IMR-90 (cell line): ENCODE measurements around the gene CCDC87. TPM values are rescaled to one million over a fixed set of nuclear protein-coding genes. Genes with fewer than 3 reads are reported as not detected.

ENCODE experiments used
- ATAC-seq: fragments of 200-7000 bp; cut with Tn5 transposase; 2 replicates; pipeline ENCODE4 v1.9.1; 2020; ENCODE audit warnings: low read depth, mild to moderate bottlenecking, moderate library complexity
- BruUV-seq: library from RNA; stranded (reverse); fragments of 400-500 nt; replicated peaks from 2 replicates; lab custom pipeline; 2021; lab: Mats Ljungman, UMichigan
- CTCF ChIA-PET: fragments of 300-600 bp; formaldehyde crosslinking; extraction: SDS; loops from one replicate; lab custom pipeline; 2021; ENCODE audit warnings: antibody characterized with exemption; lab: Yijun Ruan, JAX
- POLR2A ChIA-PET: fragments of 300-600 bp; sonication (Branson Sonifier 250); formaldehyde crosslinking; loops from one replicate; lab custom pipeline; 2022; ENCODE audit warnings: antibody characterized with exemption; ENCODE audit not compliant: unreplicated experiment; lab: Charles Lee
- DNase-seq: peaks from one replicate; pipeline ENCODE4 v3.0.0; 2013
- H2AFZ ChIP-seq: replicated peaks from 2 replicates; pipeline ENCODE3; 2013; ENCODE audit warnings: low read length, mild to moderate bottlenecking; ENCODE audit not compliant: poor library complexity
- H2AK5ac ChIP-seq: 2 replicates; pipeline ENCODE4 v1.6.1; 2013; ENCODE audit warnings: low read depth, low read length, inconsistent platforms
- H2AK9ac ChIP-seq: replicated peaks from 2 replicates; pipeline ENCODE3; 2013; ENCODE audit warnings: mild to moderate bottlenecking, low read depth, low read length, moderate library complexity; ENCODE audit not compliant: poor library complexity
- H2BK120ac ChIP-seq: 2 replicates; pipeline ENCODE4 v1.6.1; 2013; ENCODE audit warnings: low read depth, low read length, inconsistent platforms
- H2BK15ac ChIP-seq: 3 replicates; pipeline ENCODE4 v1.6.1; 2013; ENCODE audit warnings: low read depth, low read length, inconsistent platforms
- H2BK20ac ChIP-seq: 2 replicates; pipeline ENCODE4 v1.6.1; 2013; ENCODE audit warnings: low read depth, mild to moderate bottlenecking, inconsistent platforms, low read length, moderate library complexity
- H2BK5ac ChIP-seq: 2 replicates; pipeline ENCODE4 v1.6.1; 2013; ENCODE audit warnings: mild to moderate bottlenecking, low read depth, low read length, inconsistent platforms; ENCODE audit not compliant: poor library complexity, severe bottlenecking
- H3K14ac ChIP-seq: replicated peaks from 2 replicates; pipeline ENCODE4 v1.6.1; 2013; ENCODE audit warnings: low read depth, low read length, inconsistent platforms
- H3K18ac ChIP-seq: 2 replicates; pipeline ENCODE4 v1.6.1; 2013; ENCODE audit warnings: low read depth, low read length, control low read depth
- H3K23ac ChIP-seq: 2 replicates; pipeline ENCODE4 v1.6.1; 2013; ENCODE audit warnings: low read depth, low read length, inconsistent platforms
- H3K27ac ChIP-seq: 2 replicates; pipeline ENCODE4 v1.5.1; 2013; ENCODE audit warnings: mild to moderate bottlenecking, control low read depth, low read length; ENCODE audit not compliant: insufficient read depth
- H3K27me3 ChIP-seq: 2 replicates; pipeline ENCODE4 v1.6.1; 2013; ENCODE audit warnings: low read length; ENCODE audit not compliant: control insufficient read depth, insufficient read depth
- H3K36me3 ChIP-seq: 2 replicates; pipeline ENCODE4 v1.6.1; 2013; ENCODE audit warnings: low read length, mixed read lengths; ENCODE audit not compliant: control insufficient read depth, insufficient read depth
- H3K4ac ChIP-seq: 2 replicates; pipeline ENCODE4 v1.6.1; 2013; ENCODE audit warnings: low read depth, low read length, inconsistent platforms
- H3K4me1 ChIP-seq: 2 replicates; pipeline ENCODE4 v1.6.1; 2013; ENCODE audit warnings: low read length, mixed read lengths; ENCODE audit not compliant: control insufficient read depth, insufficient read depth
- H3K4me2 ChIP-seq: 2 replicates; pipeline ENCODE4 v1.6.1; 2013; ENCODE audit warnings: low read depth, mild to moderate bottlenecking, control low read depth, low read length, moderate library complexity
- H3K4me3 ChIP-seq: 2 replicates; pipeline ENCODE4 v1.5.1; 2013; ENCODE audit warnings: low read depth, mild to moderate bottlenecking, control low read depth, low read length, moderate library complexity; ENCODE audit not compliant: insufficient read depth
- H3K56ac ChIP-seq: 2 replicates; pipeline ENCODE4 v1.6.1; 2013; ENCODE audit warnings: low read length, inconsistent platforms; ENCODE audit not compliant: insufficient read depth; ENCODE audit errors: extremely low read depth
- H3K79me1 ChIP-seq, 2 experiments: 2 replicates each; pipeline ENCODE4 v1.6.1; 2013; ENCODE audit warnings: low read length in 2 of 2, inconsistent platforms in 1 of 2, low read depth in 1 of 2
- H3K9ac ChIP-seq: 2 replicates; pipeline ENCODE4 v1.6.1; 2013; ENCODE audit warnings: low read depth, low read length, control low read depth
- H3K9me1 ChIP-seq: 2 replicates; pipeline ENCODE4 v1.6.1; 2013; ENCODE audit warnings: low read length, inconsistent platforms; ENCODE audit not compliant: insufficient read depth
- H3K9me3 ChIP-seq: 2 replicates; pipeline ENCODE4 v1.6.1; 2013; ENCODE audit warnings: low read length; ENCODE audit not compliant: control insufficient read depth, insufficient read depth
- H4K20me1 ChIP-seq: 2 replicates; pipeline ENCODE4 v1.6.1; 2013; ENCODE audit warnings: low read length, inconsistent platforms; ENCODE audit not compliant: insufficient read depth
- H4K5ac ChIP-seq: 2 replicates; pipeline ENCODE4 v1.6.1; 2013; ENCODE audit warnings: mild to moderate bottlenecking, low read depth, low read length, control low read depth
- H4K8ac ChIP-seq, 2 experiments: 2 replicates each; pipeline ENCODE4 v1.6.1; 2013; ENCODE audit warnings: low read depth in 2 of 2, low read length in 2 of 2, control low read depth in 1 of 2, inconsistent platforms in 1 of 2
- H4K91ac ChIP-seq: 2 replicates; pipeline ENCODE4 v1.6.1; 2013; ENCODE audit warnings: low read depth, low read length, inconsistent platforms; ENCODE audit not compliant: insufficient read depth
- BHLHE40 ChIP-seq: fragments of 150-350 bp; IDR thresholded peaks from 2 replicates; pipeline ENCODE4 v1.6.1; 2016; ENCODE audit warnings: mild to moderate bottlenecking, low read depth, low read length
- CEBPB ChIP-seq: IDR thresholded peaks from 2 replicates; pipeline ENCODE4 v1.6.1; 2012; ENCODE audit warnings: low read depth, low read length, improper control_type of control experiment
- CHD1 ChIP-seq: IDR thresholded peaks from 2 replicates; pipeline ENCODE4 v1.6.1; 2012; ENCODE audit warnings: low read depth, low read length, improper control_type of control experiment
- CTCF ChIP-seq: conservative IDR thresholded peaks from 2 replicates; pipeline ENCODE4 v1.5.1; 2012; ENCODE audit warnings: mild to moderate bottlenecking, low read depth, low read length, improper control_type of control experiment
- ELK1 ChIP-seq: fragments of 150-350 bp; IDR thresholded peaks from 2 replicates; pipeline ENCODE4 v1.6.1; 2016; ENCODE audit warnings: low read depth, mild to moderate bottlenecking, low read length, moderate library complexity, borderline replicate concordance
- FOS ChIP-seq: fragments of 150-350 bp; IDR thresholded peaks from 2 replicates; pipeline ENCODE4 v1.6.1; 2016; ENCODE audit warnings: low read depth, low read length
- MAFK ChIP-seq: IDR thresholded peaks from 2 replicates; pipeline ENCODE4 v1.6.1; 2012; ENCODE audit warnings: low read depth, low read length, improper control_type of control experiment
- MAZ ChIP-seq: IDR thresholded peaks from 2 replicates; pipeline ENCODE4 v1.6.1; 2012; ENCODE audit warnings: low read depth, mild to moderate bottlenecking, low read length, improper control_type of control experiment, moderate library complexity, borderline replicate concordance
- MXI1 ChIP-seq: IDR thresholded peaks from 2 replicates; pipeline ENCODE4 v1.6.1; 2012; ENCODE audit warnings: low read depth, mild to moderate bottlenecking, low read length, moderate library complexity, borderline replicate concordance
- NFE2L2 ChIP-seq: fragments of 150-350 bp; IDR thresholded peaks from 2 replicates; pipeline ENCODE4 v1.6.1; 2016; ENCODE audit warnings: low read depth, mild to moderate bottlenecking, low read length
- POLR2A ChIP-seq: IDR thresholded peaks from 2 replicates; pipeline ENCODE4 v1.6.1; 2012; ENCODE audit warnings: mild to moderate bottlenecking, low read depth, low read length
- RAD21 ChIP-seq: IDR thresholded peaks from 2 replicates; pipeline ENCODE4 v1.6.1; 2012; ENCODE audit warnings: low read length, improper control_type of control experiment
- RCOR1 ChIP-seq: IDR thresholded peaks from 2 replicates; pipeline ENCODE4 v1.6.1; 2012; ENCODE audit warnings: mild to moderate bottlenecking, low read length, improper control_type of control experiment; ENCODE audit not compliant: insufficient replicate concordance
- RFX5 ChIP-seq: IDR thresholded peaks from 2 replicates; pipeline ENCODE4 v1.8.0; 2012; ENCODE audit warnings: low read depth, mild to moderate bottlenecking, low read length, moderate library complexity
- SMC3 ChIP-seq: fragments of 150-350 bp; IDR thresholded peaks from 2 replicates; pipeline ENCODE4 v1.6.1; 2016; ENCODE audit warnings: low read depth, mild to moderate bottlenecking, antibody characterized with exemption, low read length, moderate library complexity
- USF2 ChIP-seq: fragments of 150-350 bp; IDR thresholded peaks from 2 replicates; pipeline ENCODE4 v1.6.1; 2017; ENCODE audit warnings: mild to moderate bottlenecking, antibody characterized with exemption, low read length, low read depth
- WGBS, 2 experiments: methylation state at CpG; one replicate each; pipeline versions ENCODE4 v1.1.5 to v1.1.7; 2013; ENCODE audit warnings: missing lambda C conversion rate in 2 of 2; ENCODE audit not compliant: insufficient read length in 1 of 2; ENCODE audit errors: extremely low coverage in 2 of 2; 5-methylcytosine and 5-hydroxymethylcytosine counted together
- dilution Hi-C: fragments of 300-500 bp; cut with HindIII; formaldehyde crosslinking; loops from one replicate; pipeline ENCODE4 v1.14.3; 2018; ENCODE audit warnings: low sequenced_read_pairs; ENCODE audit not compliant: unreplicated experiment
- in situ Hi-C: fragments of 300-500 bp; cut with MboI; formaldehyde crosslinking; loops from 3 replicates; pipeline ENCODE4 v1.14.3; 2019; ENCODE audit warnings: low sequenced_read_pairs, inconsistent platforms, mixed read lengths
- intact Hi-C: fragments of 100-400 bp; cut with micrococcal nuclease; formaldehyde crosslinking; loops from 2 replicates; pipeline ENCODE4 v1.10.0; 2022
- polyA plus RNA-seq, 3 experiments: library from polyadenylated mRNA; depleted of rRNA; stranded (reverse); fragments of >200 nt; gene quantifications; 2 replicates each; pipeline ENCODE4 v1.2.3, GENCODE V29; 2012; ENCODE audit warnings: low replicate concordance in 1 of 3
- total RNA-seq: library from RNA; depleted of rRNA; stranded (reverse); fragments of >200 nt; gene quantifications from 2 replicates; pipeline ENCODE4 v1.2.3, GENCODE V29; 2012

CCDC87 gene
- total and polyA plus RNA-seq, 2 of the 4 experiments (the other 2 are of a cell fraction), result 0.18 to 0.19 TPM

- Histone ChIP-seq H3K56ac (no peak overlapping the region), H4K8ac (no peak overlapping the region), H3K4me3 (no peak overlapping the region), H2BK120ac (no peak overlapping the region), H3K18ac (no peak overlapping the region), H3K14ac (no peak overlapping the region), H2AK9ac (no peak overlapping the region), H2BK20ac (no peak overlapping the region), H4K91ac (no peak overlapping the region), H2BK5ac (no peak overlapping the region), H3K27me3 (peaks cover 12% of the 10 kb centered on the region), H2AK5ac (no peak overlapping the region), H3K23ac (no peak overlapping the region), H4K5ac (no peak overlapping the region), H3K9me1 (peaks cover 4% of the 10 kb centered on the region; the same call in 1 of the 2 replicates), H3K36me3 (peaks cover 3% of the 10 kb centered on the region; the same call in 1 of the 2 replicates), H2BK15ac (no peak overlapping the region), H2AFZ (peak overlapping the region; percentile 11), H3K27ac (no peak overlapping the region), H3K4me2 (no peak overlapping the region), H3K9me3 (no peaks in the 10 kb centered on the region), H3K79me1 (no peaks in the 10 kb centered on the region), H4K20me1 (no peaks in the 10 kb centered on the region), H3K9ac (no peak overlapping the region), H3K4me1 (peaks cover 5% of the 10 kb centered on the region; the same call in 1 of the 2 replicates), H3K4ac (no peak overlapping the region)
- no TSS peak for BruUV-seq
- TF ChIP-seq CTCF (no peak), BHLHE40 (no peak), RCOR1 (no peak), MXI1 (no peak), MAZ (no peak), POLR2A (no peak), MAFK (no peak), RFX5 (no peak), USF2 (no peak), CHD1 (no peak), CEBPB (no peak), SMC3 (no peak), ELK1 (no peak), RAD21 (no peak), FOS (no peak), NFE2L2 (no peak)
- no peak for DNase-seq
- intact Hi-C loops, result no loop called here
- 92% methylated on average over 4 of the region's 20 CpGs; no CpG with 5 or more reads in 1 of the 2 experiments for WGBS, 2 experiments
- in situ Hi-C loops, result no loop called here
- no peak for ATAC-seq
- dilution Hi-C loops, result no loop called here
- ChIA-PET POLR2A (no interaction called here), CTCF (no interaction called here)
These were observed 29.8 kb downstream of the CCDC87 start for GRCh38 chr11:66562907-66563583.
